IMR-90 (cell line): Measurements from ENCODE around the gene TMEM107.
A peak's percentile ranks its signal among the peaks of the same experiment; 100 is the strongest.

Experiments used
- CEBPB ChIP-seq: IDR thresholded peaks from 2 replicates; pipeline ENCODE4 v1.6.1; 2012; ENCODE audit warnings: low read depth, low read length, improper control_type of control experiment
- CHD1 ChIP-seq: IDR thresholded peaks from 2 replicates; pipeline ENCODE4 v1.6.1; 2012; ENCODE audit warnings: low read depth, low read length, improper control_type of control experiment
- CTCF ChIP-seq: conservative IDR thresholded peaks from 2 replicates; pipeline ENCODE4 v1.5.1; 2012; ENCODE audit warnings: mild to moderate bottlenecking, low read depth, low read length, improper control_type of control experiment
- MAZ ChIP-seq: IDR thresholded peaks from 2 replicates; pipeline ENCODE4 v1.6.1; 2012; ENCODE audit warnings: low read depth, mild to moderate bottlenecking, low read length, improper control_type of control experiment, moderate library complexity, borderline replicate concordance
- POLR2A ChIP-seq: IDR thresholded peaks from 2 replicates; pipeline ENCODE4 v1.6.1; 2012; ENCODE audit warnings: mild to moderate bottlenecking, low read depth, low read length
- RAD21 ChIP-seq: IDR thresholded peaks from 2 replicates; pipeline ENCODE4 v1.6.1; 2012; ENCODE audit warnings: low read length, improper control_type of control experiment
- RCOR1 ChIP-seq: IDR thresholded peaks from 2 replicates; pipeline ENCODE4 v1.6.1; 2012; ENCODE audit warnings: mild to moderate bottlenecking, low read length, improper control_type of control experiment; ENCODE audit not compliant: insufficient replicate concordance
- RFX5 ChIP-seq: IDR thresholded peaks from 2 replicates; pipeline ENCODE4 v1.8.0; 2012; ENCODE audit warnings: low read depth, mild to moderate bottlenecking, low read length, moderate library complexity

DNA sequence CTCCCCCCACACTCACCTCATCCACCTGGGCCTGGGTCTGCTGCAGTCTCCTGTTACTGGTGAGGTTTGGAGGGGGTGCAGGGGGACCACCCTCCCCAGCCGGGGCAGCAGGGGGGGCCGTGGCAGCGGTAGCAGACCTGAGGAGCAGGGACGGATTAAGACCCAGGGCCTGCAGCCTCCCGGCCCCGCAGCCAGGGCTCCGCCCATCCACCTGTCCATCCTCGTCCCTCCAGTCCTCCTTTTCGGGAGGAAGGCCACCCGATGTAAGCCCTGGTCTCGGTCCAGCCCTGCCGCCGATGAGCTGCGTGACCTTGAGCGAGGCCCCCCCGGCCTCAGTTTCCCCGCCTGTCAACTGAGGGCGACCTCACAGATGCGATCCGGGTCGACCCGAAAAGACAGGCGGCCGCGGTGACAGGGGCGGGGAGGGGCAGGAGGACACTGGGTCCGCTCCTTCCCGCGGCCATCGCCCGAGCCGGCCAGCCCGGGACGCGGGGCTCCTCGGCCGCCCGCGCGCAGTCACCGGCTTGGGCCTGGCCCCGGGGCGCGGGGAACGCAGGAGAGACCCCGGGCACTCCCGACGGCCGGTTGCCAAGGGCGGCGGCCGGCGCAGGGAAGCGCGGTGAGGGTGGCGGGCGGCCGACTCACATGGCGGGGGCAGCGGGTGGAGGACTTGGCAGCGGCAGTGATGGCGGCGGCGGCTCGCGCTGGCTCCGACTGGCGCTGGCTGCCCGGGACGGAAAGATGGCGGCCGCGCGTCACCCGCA lies 13.8 kb downstream of the TMEM107 start, which contains the start of gene VAMP2:
- peak; percentile 83 for TF ChIP-seq POLR2A
- TF ChIP-seq CTCF: no peak
- no peak for TF ChIP-seq RAD21
- TF ChIP-seq CHD1: peak; percentile 54; the same call in 1 of the 2 replicates
- no peak for TF ChIP-seq CEBPB
- TF ChIP-seq RCOR1: no peak
- TF ChIP-seq MAZ: peak; percentile 50; the same call in 1 of the 2 replicates
- no peak for TF ChIP-seq RFX5
